Middle frontal gyrus (tissue), 1 donor: ENCODE results near the gene SPATA19.

Experiments used
- DNase-seq: peaks from one replicate; pipeline ENCODE4 v3.0.0-alpha.2; 2015; ENCODE audit warnings: low spot score; ENCODE audit errors: extremely low spot score

Gene SPATA19

GRCh38 chr11:133818302-133818701 lies 27.0 kb downstream of the SPATA19 start:
- no peak for DNase-seq

DNA sequence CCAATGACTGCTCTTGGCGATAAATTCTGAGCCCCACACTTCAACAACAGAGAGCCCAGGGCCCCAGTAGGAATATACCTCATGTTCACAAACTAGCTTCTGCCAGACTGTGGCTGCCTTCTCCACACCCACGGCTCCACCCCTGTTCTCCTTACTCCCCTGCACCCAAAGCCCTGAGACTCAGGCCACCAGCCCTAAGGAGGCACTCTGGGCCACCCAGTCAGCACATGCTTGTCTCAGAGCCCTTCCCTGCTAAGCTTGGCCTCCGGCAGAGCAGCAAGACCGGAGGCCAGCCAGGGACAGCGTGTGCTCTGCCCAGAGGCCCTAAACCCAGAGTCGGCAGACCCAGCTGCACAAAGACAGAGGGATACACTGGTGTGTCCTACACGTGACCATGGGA lies 27.9 kb downstream of the SPATA19 start:
- DNase-seq = no peak

- DNase-seq = no peak
Measured at GRCh38 chr11:133816146-133816870, 29.0 kb downstream of the SPATA19 start.

- no peak for DNase-seq
Measured at GRCh38 chr11:133815636-133816035, 29.7 kb downstream of the SPATA19 start.

- DNase-seq = no peak
Measured at GRCh38 chr11:133814588-133815100, 30.7 kb downstream of the SPATA19 start.

- DNase-seq = no peak
Measured at GRCh38 chr11:133811850-133812685, 33.2 kb downstream of the SPATA19 start.

GRCh38 chr11:133810766-133811165 lies 34.5 kb downstream of the SPATA19 start:
- no peak for DNase-seq

GRCh38 chr11:133809569-133810491 lies 35.5 kb downstream of the SPATA19 start:
- peak; percentile 42 for DNase-seq

DNA sequence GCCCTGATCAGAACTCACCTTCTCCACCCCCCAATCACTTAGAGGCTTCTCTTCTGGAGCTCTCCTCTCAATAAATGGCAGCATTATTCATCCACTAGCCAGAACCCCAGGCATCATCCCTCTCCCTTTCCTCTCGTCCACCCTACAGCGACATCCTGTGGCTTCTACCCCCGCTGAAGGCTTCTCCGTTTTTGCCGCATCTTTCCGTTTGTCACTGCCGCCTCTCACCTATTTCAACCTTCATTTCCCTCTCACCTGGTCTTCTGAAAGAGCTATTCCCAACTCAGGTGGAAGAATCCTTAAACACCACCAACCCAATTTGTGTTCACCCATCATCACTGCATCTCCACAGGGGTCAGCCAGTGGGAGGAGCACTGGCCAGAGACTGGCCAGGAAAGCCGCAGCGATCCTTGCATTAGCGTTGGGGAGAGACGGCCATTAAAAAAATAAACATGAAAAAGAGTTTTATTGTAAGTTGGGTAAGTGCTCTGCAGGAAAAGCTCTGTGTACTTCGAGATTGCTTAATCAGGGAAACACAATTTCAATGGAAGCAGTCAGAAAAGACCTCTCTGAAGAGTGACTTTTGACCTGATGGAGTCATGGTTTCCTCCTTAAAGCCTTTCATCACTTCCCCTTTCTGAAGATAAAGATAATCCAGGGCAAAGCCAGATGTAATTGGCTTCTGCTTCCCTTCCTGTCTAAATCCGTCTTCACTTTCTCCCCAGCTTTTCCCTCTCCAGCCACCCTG lies 36.7 kb downstream of the SPATA19 start:
- no peak for DNase-seq

- no peak for DNase-seq
Measured at GRCh38 chr11:133803026-133803425, 42.3 kb downstream of the SPATA19 start.

DNA sequence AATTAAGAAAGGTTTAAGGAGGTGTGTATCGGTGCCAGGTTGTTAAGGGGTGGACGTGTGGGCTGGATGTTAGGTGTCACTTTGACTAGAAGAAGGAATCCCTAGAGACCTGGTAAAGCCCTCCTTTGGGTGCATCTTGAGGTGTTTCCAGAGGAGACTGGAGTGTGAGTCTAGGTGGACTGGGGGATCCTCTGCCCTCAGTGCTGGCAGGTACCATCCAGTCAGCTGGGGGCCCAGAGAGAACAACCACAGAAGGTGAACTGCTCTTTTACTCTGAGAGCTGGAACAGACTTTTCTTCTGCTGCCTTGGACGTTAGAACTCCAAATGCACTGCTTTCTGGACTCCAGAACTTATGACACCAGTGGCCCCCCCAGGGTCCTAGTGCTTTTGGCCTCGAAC lies 44.0 kb downstream of the SPATA19 start:
- DNase-seq = no peak

GRCh38 chr11:133800666-133801065 lies 44.6 kb downstream of the SPATA19 start:
- no peak for DNase-seq

DNA sequence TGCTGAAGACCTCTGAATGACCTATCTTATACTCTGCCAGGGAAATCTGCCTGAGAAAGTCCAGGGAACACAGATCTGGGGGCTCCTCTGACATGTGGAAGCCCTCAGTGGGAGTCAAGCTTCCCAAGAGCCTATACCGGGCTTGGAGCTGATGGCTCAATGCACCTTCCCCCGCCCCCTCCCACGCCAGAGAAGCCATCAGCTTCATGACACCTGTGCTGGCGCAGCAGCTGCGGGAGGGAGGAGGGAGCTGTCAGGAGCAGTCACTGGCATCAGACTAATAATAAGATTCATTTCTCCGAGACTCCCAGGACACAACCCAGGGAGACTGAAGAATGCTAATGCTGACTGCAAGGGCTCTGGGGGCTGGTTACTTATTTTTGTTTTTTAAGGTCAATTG lies 47.8 kb downstream of the SPATA19 start:
- no peak for DNase-seq

DNA sequence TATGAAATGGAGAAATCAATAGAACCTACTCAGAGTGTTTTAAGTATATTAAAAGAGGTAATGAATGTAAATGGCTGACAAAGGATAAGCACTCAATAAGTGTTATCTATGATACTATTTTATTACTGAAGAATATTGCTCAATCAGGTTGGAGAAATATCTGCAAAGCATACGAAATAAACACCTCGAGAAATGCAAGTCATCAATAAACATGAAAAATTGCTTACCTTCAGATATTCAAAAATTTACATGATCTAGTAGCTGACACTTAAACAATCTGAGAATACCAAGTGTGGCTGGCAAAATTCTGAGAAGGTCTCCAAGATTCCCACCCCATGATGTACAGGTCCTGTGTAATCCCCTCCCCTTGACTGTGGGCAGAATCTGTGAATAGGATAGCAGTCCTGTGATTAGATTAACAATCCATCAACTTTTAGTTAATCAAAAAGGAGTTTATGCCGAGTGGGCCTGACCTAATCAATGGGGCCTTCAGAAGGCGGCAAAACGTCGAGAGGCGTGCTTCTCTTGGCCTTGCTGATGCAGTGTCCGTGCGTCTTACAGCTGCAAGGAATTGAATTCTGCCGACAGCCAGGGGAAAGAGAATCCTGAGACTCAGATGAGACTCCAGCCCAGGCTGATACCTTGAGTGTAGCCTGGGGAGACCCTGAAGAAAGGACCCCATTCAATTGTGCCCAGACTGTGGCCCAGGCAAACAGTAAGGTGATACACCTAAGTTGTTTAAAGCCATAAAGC lies 49.1 kb downstream of the SPATA19 start:
- no peak for DNase-seq

DNA sequence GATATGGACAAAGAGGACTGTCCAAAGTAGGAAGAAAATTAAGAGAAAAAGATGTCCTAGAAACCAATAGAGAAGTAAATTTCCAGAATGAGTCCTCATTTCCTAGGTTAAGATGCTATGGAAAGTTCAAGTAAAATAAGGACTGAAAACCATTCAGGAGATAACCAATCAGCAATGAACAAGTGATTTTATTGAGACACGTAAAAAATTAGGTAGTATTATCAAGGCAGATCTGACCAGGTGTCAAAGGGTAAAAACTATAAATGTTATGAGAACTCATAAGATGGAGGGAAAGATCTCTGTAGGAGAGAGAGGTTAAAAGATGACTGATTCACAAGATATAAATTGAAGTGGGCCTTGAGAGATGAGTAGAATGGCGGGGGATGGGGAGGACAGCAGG lies 50.2 kb downstream of the SPATA19 start:
- DNase-seq = no peak

- no peak for DNase-seq
Measured at GRCh38 chr11:133794205-133794604, 51.1 kb downstream of the SPATA19 start.

- DNase-seq = no peak
Measured at GRCh38 chr11:133793271-133794035, 51.9 kb downstream of the SPATA19 start.

- DNase-seq = no peak
Measured at GRCh38 chr11:133790995-133791394, 54.3 kb downstream of the SPATA19 start.
